Measurements from ENCODE around the gene CEP83.
"Not testable (repeated sequence)": the region's sequence is repeated elsewhere in the genome, so short reads cannot be mapped to it uniquely, and the experiment has no call there.

The CEP83 gene

DNA sequence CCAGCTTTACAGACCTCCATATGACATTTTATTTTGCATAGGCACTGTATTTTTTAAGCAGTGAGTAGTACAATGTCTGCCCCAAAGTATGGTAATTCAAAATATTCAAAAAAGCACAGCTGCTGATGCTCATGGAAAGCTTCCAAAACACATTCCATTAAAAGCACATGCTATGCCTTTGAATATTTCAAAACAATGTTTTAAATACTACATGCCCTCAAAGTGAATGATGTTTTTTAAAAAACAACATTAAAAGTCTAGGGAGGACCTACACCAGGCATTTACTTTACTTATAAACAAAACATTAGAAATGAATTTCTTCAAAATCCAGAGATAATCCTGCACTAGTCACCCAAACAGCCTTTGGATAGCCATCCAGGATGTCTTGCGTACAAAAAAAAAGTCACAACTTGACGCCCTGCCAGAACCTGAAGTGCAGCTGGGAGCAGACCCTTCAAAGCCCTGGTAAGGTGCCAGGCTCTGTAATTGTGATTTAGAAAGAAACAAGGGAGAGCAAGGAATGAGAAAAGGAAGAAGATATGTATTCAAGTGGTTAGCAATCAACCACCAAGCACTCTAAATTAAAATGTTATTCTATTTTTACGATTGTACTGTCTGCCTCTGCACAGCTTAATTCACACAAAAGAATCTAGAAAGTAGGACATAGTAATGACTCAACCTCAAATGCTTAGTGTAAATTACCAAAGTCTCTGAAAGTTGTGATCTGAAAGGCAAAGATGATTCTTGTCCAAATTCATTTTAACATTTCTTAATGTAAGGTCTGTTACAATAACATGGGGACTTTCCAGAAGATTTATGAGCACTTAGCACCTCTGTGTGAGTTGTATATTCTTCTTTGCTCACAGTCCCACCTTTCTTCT is 31.9 kb downstream of the CEP83 start:
- no peaks in the 10 kb centered on the region for H3K27me3 Mint-ChIP-seq
- DNase-seq (ENCODE audit: low spot score in 2 of 2) = no peak
- H3K27ac Mint-ChIP-seq (ENCODE audit: low read depth) = no peak overlapping the region
- H3K4me3 Mint-ChIP-seq = no peak overlapping the region
- no peaks in the 10 kb centered on the region for H3K36me3 Mint-ChIP-seq (ENCODE audit: insufficient read depth)
- H3K9me3 Mint-ChIP-seq = peaks cover 13% of the 10 kb centered on the region
- no peak for ATAC-seq (replicated peaks; ENCODE audit: extremely low read depth, poor library complexity, severe bottlenecking)
- H3K4me1 Mint-ChIP-seq = no peaks in the 10 kb centered on the region

DNA sequence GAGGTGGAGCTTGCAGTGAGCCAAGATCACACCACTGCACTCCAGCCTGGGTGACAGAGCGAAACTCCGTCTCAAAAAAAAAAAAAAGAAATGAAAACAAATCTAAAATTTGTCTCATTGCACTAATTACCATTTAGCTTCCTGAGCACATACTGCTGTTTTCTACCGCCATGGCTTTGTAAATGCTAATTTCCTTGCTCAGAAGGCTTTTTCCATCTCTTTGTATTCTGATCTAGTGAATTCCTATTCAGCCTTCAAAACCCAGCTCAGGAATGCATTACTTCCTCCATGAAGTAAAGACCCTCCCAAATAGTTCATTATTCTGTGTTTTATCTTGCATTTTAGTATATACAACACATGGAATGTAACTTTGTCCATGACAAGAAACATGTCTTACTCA is 33.6 kb downstream of the CEP83 start:
- no peaks in the 10 kb centered on the region for H3K36me3 Mint-ChIP-seq (ENCODE audit: insufficient read depth)
- H3K4me1 Mint-ChIP-seq = no peaks in the 10 kb centered on the region
- peaks cover 22% of the 10 kb centered on the region for H3K9me3 Mint-ChIP-seq
- DNase-seq (ENCODE audit: low spot score in 2 of 2) = no peak
- no peak overlapping the region for H3K4me3 Mint-ChIP-seq
- no peak for ATAC-seq (replicated peaks; ENCODE audit: extremely low read depth, poor library complexity, severe bottlenecking)
- no peaks in the 10 kb centered on the region for H3K27me3 Mint-ChIP-seq
- no peak overlapping the region for H3K27ac Mint-ChIP-seq (ENCODE audit: low read depth)

- not testable (repeated sequence) for H3K4me1 Mint-ChIP-seq; H3K27me3 Mint-ChIP-seq; ATAC-seq (replicated peaks; ENCODE audit: extremely low read depth, poor library complexity, severe bottlenecking); H3K4me3 Mint-ChIP-seq; DNase-seq (ENCODE audit: low spot score in 2 of 2); H3K27ac Mint-ChIP-seq (ENCODE audit: low read depth); H3K36me3 Mint-ChIP-seq (ENCODE audit: insufficient read depth)
- H3K9me3 Mint-ChIP-seq = peaks cover 14% of the 10 kb centered on the region
These were observed 34.8 kb downstream of the CEP83 start for GRCh38 chr12:94424830-94425229.

GRCh38 chr12:94421868-94422740 is 37.6 kb downstream of the CEP83 start:
- H3K27ac Mint-ChIP-seq (ENCODE audit: low read depth) = no peak overlapping the region
- H3K4me1 Mint-ChIP-seq = no peaks in the 10 kb centered on the region
- ATAC-seq (replicated peaks; ENCODE audit: extremely low read depth, poor library complexity, severe bottlenecking) = no peak
- no peak overlapping the region for H3K4me3 Mint-ChIP-seq
- H3K27me3 Mint-ChIP-seq = no peaks in the 10 kb centered on the region
- DNase-seq (ENCODE audit: low spot score in 2 of 2) = no peak
- peaks cover 14% of the 10 kb centered on the region for H3K9me3 Mint-ChIP-seq
- no peaks in the 10 kb centered on the region for H3K36me3 Mint-ChIP-seq (ENCODE audit: insufficient read depth)

- Mint-ChIP-seq H3K4me3 (no peak overlapping the region), H3K27me3 (no peaks in the 10 kb centered on the region), H3K36me3 (ENCODE audit: insufficient read depth) (no peaks in the 10 kb centered on the region), H3K27ac (ENCODE audit: low read depth) (no peak overlapping the region), H3K4me1 (no peaks in the 10 kb centered on the region), H3K9me3 (peaks cover 10% of the 10 kb centered on the region)
- DNase-seq (ENCODE audit: low spot score in 2 of 2) (no peak), ATAC-seq (replicated peaks; ENCODE audit: extremely low read depth, poor library complexity, severe bottlenecking) (no peak)
These were observed 41.1 kb downstream of the CEP83 start for GRCh38 chr12:94418517-94418916.

DNA sequence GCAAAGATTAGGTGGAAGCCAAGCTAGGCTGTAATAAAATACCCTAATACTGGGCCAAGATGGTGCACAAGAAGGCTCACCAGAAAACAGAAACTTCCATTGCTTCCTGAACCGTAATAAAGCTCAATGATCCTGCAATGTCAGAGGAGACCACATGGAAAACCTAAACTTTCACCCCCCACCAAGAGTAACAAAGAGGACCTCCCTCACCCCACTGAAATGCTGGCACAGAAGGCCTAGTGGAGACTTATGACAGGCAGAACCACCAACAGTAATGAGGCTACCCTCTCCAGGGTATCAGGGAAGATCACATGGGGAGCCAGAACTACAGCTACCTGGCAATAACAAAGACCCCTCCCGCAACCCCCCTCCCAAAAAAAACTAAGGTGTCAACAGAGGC is 43.1 kb downstream of the CEP83 start:
- H3K27me3 Mint-ChIP-seq = no peaks in the 10 kb centered on the region
- DNase-seq (ENCODE audit: low spot score in 2 of 2) = no peak
- H3K9me3 Mint-ChIP-seq = no peaks in the 10 kb centered on the region
- no peak overlapping the region for H3K27ac Mint-ChIP-seq (ENCODE audit: low read depth)
- H3K4me1 Mint-ChIP-seq = no peaks in the 10 kb centered on the region
- no peak overlapping the region for H3K4me3 Mint-ChIP-seq
- ATAC-seq (replicated peaks; ENCODE audit: extremely low read depth, poor library complexity, severe bottlenecking) = no peak
- no peaks in the 10 kb centered on the region for H3K36me3 Mint-ChIP-seq (ENCODE audit: insufficient read depth)

DNA sequence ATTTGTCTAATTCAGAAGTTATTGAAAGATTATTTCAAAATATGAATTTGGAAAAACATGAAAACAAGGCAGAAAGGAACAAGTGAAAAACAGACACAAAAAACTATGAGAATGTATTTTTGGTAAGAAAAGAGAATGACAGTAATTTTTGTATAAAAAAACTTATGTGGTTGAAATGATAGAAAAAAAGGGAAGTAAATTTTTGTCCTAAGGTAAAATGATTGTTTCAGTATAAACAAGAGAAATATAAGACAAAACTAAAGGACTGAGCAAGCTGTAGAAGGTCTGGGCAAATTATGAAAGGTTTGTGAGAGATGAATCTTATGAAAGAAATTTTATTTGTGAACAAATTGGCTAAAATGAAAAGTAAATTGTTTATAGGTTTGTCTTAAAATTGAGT is 44.6 kb downstream of the CEP83 start:
- H3K27ac Mint-ChIP-seq (ENCODE audit: low read depth) = no peak overlapping the region
- H3K4me3 Mint-ChIP-seq = no peak overlapping the region
- H3K9me3 Mint-ChIP-seq = no peaks in the 10 kb centered on the region
- H3K36me3 Mint-ChIP-seq (ENCODE audit: insufficient read depth) = peaks cover 1% of the 10 kb centered on the region
- no peaks in the 10 kb centered on the region for H3K4me1 Mint-ChIP-seq
- ATAC-seq (replicated peaks; ENCODE audit: extremely low read depth, poor library complexity, severe bottlenecking) (no peak), DNase-seq (ENCODE audit: low spot score in 2 of 2) (no peak)
- H3K27me3 Mint-ChIP-seq = no peaks in the 10 kb centered on the region

DNA sequence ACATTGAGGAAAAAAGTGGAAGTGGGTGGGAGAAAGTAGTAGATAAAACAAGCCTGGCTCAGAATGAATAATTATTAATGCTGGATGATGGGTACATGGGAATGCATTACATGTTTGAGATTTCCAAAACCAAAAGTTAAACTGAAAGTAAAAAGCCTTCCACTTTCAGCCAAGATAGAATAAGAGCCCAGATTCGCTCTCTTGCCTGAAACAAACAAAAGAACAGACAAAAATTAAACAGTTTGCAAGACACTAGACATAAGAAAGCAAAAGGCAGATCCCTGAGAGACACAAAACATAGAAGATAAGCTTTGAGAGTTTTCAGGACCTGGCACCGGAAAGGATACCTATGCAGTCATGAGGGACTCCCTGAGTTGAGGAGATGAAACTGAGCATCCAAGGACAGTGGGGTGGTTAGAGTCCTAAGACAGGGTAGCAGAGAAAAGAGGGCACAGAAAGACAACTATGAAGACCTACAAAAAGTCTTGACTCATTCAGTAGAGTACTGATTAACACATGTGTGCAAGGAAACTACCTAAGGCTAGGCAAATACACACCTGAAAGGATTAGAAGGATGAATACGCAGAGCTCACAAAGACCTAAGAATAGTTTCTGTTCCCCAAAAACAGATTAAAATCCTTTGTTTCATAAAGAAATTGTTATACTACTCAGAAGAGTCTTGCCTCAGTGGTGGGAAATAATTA is 54.1 kb downstream of the CEP83 start:
- DNase-seq (ENCODE audit: low spot score in 2 of 2) (no peak), ATAC-seq (replicated peaks; ENCODE audit: extremely low read depth, poor library complexity, severe bottlenecking) (no peak)
- Mint-ChIP-seq H3K36me3 (ENCODE audit: insufficient read depth) (peaks cover 2% of the 10 kb centered on the region), H3K27ac (ENCODE audit: low read depth) (peak overlapping the region; percentile 48), H3K9me3 (no peaks in the 10 kb centered on the region), H3K4me1 (peaks cover 12% of the 10 kb centered on the region), H3K27me3 (no peaks in the 10 kb centered on the region), H3K4me3 (no peak overlapping the region)

DNA sequence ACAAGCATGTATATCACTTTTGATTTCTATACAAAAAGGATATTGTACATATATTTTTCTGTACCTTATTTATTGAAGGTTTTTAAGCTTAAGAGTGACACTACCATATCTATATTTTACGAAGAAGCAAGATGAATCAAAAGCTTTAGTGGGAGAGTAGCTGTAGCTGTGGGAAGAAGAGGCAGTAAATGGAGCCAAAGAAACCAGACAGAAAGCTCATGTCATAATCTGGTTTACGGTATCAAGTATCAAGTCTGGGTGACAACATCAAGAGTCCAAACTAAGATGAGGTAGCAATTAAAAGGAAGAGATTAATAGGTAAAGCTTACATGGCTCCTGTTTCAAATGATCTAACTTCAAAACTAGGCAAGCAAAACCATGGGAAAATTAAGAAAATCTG is 54.8 kb downstream of the CEP83 start:
- H3K27ac Mint-ChIP-seq (ENCODE audit: low read depth) = peak overlapping the region; percentile 48
- H3K4me3 Mint-ChIP-seq = no peak overlapping the region
- no peaks in the 10 kb centered on the region for H3K9me3 Mint-ChIP-seq
- peaks cover 12% of the 10 kb centered on the region for H3K4me1 Mint-ChIP-seq
- H3K36me3 Mint-ChIP-seq (ENCODE audit: insufficient read depth) = peaks cover 5% of the 10 kb centered on the region
- DNase-seq (ENCODE audit: low spot score in 2 of 2) (no peak), ATAC-seq (replicated peaks; ENCODE audit: extremely low read depth, poor library complexity, severe bottlenecking) (no peak)
- no peaks in the 10 kb centered on the region for H3K27me3 Mint-ChIP-seq

GRCh38 chr12:94401326-94401725 is 58.3 kb downstream of the CEP83 start:
- Mint-ChIP-seq H3K9me3 (peaks cover 5% of the 10 kb centered on the region), H3K27ac (ENCODE audit: low read depth) (no peak overlapping the region), H3K4me3 (no peak overlapping the region), H3K36me3 (ENCODE audit: insufficient read depth) (peaks cover 5% of the 10 kb centered on the region), H3K27me3 (no peaks in the 10 kb centered on the region), H3K4me1 (peaks cover 12% of the 10 kb centered on the region)
- ATAC-seq (replicated peaks; ENCODE audit: extremely low read depth, poor library complexity, severe bottlenecking) (no peak), DNase-seq (ENCODE audit: low spot score in 2 of 2) (no peak)

GRCh38 chr12:94398685-94399084 is 61.0 kb downstream of the CEP83 start:
- not testable (repeated sequence) for H3K4me1 Mint-ChIP-seq; H3K27ac Mint-ChIP-seq (ENCODE audit: low read depth); H3K4me3 Mint-ChIP-seq; H3K36me3 Mint-ChIP-seq (ENCODE audit: insufficient read depth); ATAC-seq (replicated peaks; ENCODE audit: extremely low read depth, poor library complexity, severe bottlenecking); DNase-seq (ENCODE audit: low spot score in 2 of 2); H3K9me3 Mint-ChIP-seq; H3K27me3 Mint-ChIP-seq

DNA sequence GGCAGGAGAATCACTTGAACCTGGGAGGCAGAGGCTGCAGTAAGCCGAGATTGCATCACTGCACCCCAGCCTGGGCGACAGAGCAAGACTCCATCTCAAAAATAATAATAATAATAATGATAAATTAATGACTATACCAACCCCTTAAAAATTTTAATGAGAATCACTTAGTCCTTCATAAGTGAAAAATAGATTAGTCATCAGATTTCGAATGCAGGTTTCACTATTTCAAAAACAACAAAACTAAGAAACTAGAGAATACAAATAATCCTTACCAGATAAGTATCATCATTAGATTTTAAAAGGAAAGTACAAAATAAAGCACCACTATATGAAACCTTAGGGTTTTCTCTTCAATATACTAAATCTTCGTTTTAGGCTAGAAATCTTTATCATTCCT is 62.3 kb downstream of the CEP83 start:
- no peak for DNase-seq (ENCODE audit: low spot score in 2 of 2)
- Mint-ChIP-seq H3K9me3 (peaks cover 5% of the 10 kb centered on the region), H3K36me3 (ENCODE audit: insufficient read depth) (peaks cover 5% of the 10 kb centered on the region), H3K27me3 (no peaks in the 10 kb centered on the region), H3K27ac (ENCODE audit: low read depth) (no peak overlapping the region), H3K4me3 (no peak overlapping the region), H3K4me1 (no peaks in the 10 kb centered on the region)
- ATAC-seq (replicated peaks; ENCODE audit: extremely low read depth, poor library complexity, severe bottlenecking) = no peak
